Measurements from ENCODE around the gene BRPF3.

The BRPF3 gene

DNA sequence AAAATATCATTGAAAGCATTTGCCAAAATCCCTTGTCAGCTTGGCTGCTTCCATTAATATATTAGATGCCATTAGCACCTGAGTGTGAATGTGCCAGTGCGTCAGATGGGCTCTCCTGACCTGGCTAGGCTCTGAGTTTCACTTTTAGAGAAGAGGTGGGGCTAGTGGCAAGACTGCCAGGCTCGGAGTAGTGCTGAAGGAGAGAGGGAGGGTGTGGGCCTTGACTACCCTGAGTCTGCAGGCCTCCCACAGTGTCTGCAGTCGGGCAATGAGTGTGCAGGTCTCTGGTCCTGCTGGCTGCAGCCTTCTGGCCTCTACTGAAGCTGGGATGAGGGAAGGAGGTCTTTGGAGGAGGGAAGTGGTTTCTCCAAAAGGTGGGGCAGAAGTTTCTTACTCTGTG is 38.8 kb downstream of the BRPF3 start:
- DNase-seq, result peak; percentile 61

DNA sequence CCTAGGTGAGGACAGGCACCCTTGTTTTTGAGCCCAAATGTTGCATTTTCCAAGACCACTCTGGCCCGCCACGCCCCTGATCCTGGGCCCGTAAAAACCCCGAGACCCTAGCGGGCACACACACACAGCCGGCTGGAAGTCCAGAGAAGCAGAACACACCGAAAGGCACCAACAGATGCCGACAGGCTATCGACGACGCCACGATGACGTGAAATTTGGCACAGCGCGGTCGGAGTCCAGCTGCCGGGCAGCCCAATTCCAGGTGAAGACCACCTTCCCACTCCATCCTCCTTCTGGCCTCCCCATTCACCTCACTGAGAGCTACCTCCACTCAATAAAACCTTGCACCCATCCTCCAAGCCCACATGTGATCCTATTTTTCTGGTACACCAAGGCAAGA is 39.3 kb downstream of the BRPF3 start:
- peak; percentile 48 for DNase-seq

DNA sequence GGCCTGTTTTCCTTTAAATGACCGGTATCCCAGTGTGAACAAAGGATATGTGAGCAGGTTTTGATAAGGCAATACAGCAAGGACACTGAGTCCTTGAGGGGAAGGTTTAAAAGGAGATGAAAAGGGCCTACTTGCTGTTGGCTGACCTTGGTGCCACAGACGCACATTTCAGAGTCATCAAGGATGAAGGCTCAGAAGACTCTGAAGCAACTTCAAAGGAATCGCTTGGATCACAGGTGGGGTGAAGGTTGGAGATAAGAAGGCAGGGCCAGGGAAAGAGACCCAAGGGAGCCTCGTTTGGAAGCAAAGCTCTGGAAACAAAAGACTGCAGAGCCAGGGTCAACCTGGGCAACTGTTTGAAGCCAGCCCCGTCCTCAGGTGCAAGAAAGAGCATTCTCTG is 43.2 kb downstream of the BRPF3 start:
- peak; percentile 50 for DNase-seq

DNA sequence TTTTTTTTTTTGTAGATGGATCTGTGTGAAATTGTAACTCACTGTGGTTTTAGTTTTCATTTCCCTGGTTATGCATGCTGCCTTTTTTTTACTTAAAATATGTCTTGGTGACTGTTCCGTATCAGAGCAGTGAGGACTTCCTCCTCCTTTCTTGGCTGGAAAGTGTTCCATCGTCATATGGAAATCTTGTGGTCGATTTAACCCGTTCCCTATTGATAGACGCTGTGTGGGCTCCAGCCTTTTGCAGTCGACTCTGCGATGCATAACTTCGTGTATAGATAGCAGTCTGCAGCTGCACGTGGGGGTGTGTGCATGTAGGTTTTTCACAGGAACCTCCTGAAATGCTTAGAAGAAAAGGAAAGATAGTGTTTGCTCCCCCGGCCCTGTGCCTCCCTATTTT is 45.2 kb downstream of the BRPF3 start:
- peak; percentile 41 for DNase-seq

DNA sequence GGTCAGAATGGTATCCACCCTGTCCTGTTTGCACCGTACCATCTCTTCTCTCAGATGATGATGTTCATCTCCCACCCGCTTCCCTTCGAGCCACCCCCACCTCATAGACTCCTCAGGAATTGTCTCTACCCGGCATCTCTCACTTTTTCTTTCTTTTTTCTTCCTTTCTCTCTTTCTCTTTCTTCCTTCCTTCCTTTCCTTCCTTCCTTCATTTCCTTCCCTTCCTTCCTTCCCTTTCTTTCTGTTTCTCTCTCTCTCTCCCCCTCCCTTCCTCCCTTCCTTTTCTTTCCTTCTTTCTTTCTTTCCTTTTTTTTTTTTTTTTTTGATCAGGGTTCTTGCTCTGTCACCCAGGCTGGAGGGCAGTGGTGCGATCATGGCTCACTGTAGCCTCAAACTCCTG is 45.6 kb downstream of the BRPF3 start:
- no peak for DNase-seq

DNA sequence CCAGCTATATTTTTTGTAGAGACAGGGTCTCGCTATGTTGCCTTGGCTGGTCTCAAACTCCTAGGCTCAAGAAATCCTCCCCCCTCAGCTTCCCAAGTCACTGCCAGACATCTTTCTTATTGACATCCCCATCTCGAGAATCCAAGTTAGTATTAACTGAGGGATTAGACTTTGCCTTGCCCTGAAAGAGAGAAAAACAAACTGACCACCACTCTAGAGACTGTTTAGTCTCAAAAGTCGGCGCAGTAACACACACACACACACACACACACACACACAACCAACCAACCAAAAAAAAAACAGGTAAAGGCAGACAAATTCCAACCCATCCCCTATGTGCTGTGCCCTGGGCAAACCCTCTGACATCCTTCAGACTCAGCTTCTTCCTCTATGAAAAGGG is 46.1 kb downstream of the BRPF3 start:
- DNase-seq, result peak; percentile 43

DNA sequence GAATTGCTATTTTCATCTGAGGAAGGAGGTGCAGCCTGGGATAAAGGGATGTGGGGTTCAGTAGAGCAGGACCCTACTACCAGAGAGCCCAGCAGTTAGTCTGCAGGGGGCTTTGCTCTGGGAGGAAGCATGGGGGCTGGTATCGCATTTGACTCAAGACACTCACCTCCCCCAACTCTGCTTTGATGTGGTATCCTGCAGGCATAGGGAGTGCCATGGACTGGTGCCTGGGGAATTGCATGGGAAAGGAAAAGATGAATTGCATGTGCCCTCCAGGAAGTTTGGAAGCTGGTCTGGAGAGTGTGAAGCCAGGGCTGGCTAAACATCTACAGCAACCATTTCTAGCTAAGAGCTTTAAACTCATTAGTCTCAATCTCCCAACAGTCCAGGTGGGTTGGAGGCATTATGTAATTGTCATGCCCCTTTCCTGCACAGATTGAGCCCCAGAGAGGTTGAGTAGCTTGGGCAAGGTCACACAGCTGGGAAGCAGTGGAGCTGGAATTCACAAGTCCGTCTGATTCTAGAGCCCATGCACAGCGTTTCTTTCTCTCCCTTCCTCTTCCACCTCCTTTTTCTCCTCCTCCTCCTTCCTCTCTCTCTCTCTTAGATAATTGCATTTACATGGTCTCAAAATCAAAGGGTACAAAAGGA is 47.1 kb downstream of the BRPF3 start:
- peak; percentile 62 for DNase-seq

DNA sequence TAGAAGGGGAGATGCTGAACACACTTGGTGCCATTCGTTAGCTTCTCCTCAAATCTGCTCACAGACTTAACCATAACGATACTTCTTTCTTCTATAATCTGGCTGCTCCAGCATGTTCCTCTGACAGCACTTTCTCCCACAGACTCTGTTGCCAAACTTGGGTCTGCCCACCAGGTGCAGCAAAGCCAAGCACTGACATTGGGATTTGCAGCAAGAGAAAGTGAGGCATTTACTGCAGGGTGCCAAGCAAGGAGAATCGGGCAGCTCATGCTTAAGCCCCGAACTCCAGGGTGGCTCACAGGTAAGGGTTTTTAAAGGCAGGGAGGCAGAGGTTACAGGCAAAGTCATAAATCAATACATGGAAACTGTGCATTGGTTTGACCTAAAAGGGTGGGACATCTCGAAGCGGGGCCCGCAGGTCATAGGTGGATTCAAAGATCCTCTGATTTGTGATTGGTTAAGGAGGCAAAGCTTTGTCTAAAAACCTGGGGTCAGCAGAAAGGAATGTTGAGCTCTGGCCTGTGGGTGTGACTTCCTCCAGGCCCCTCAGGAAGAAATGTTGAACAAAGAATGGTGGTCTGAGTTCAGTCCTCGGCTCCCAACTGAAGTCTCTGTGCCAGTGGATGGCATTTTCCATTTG is 48.2 kb downstream of the BRPF3 start:
- peak; percentile 93 for DNase-seq

DNA sequence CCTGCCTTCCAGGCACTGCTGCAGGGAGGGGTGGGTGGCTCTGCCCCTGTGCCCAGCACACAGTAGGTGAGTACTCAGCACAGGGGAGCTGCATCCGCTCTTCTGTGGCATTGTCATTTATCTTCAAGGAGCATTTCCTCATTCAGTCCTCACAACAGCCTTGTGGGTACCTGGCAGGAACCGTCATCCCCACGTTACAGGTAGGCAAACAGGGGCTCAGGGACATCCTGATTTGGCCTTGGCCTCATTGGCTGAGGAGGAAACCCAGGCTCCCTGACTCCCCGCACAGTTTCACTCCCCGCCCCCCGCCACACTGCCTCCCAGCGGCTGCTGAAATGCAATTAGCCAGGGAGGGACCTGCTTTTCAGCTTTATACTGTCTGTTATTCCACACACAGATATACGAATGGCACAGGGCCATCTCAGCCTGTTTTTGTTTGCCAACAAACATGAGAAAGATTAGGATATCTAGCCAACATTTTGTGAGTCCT is 49.1 kb downstream of the BRPF3 start:
- DNase-seq, result peak; percentile 61

DNA sequence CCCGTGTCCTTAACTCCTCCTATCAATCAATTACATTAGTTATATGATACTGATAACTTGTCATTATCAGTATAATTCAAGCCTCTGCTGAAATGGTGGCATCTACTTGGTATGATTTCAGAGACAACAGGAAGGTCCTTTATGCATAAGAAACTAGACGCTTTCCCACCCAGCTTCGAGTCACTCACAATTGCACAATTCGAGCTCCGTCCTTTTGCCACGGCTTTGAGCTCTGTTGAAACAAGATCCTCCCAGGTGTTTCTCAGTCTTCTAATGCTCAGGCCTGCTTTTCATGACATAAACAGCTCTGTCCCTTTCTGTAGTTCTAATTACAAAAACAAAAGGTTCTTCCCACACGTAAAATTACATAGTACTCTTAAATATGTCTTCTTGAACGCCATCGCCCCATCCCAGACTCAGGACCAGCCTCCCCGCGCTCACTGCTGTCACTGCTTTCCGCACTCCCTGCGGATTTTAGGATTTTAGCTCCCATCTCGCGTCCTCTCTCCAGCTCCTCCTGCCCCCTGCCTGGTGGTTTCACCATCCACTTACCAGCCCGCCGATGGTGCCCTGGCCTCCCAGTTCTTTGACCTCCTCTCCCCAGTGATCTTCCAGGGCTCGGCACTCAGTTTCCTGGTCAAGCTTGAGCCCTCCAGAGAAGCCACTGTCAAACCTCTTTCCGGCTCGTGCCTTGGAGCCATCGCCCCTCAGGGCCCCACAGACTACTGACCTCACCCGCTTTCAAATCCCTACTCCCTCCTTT is 50.1 kb downstream of the BRPF3 start:
- peak; percentile 50 for DNase-seq

DNA sequence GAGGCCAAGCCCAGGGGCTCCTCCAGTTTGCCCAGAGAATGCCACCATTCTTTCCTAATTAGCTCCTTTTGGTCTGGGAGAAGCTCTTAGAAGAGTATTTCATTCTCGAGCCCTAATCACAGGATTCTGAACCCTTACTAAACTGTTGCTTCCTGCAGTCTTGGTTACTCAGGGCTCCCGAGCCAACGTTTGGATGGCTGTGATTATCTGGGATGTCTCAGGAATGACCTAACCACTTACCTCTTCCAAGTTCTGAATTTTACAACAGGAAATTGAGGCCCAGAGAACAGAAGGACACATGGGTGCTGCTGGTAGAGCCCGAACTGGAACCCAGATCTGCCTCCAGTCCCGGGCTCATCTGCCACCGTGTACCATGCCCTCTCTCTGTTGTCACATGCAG is 51.1 kb downstream of the BRPF3 start:
- no peak for DNase-seq

DNA sequence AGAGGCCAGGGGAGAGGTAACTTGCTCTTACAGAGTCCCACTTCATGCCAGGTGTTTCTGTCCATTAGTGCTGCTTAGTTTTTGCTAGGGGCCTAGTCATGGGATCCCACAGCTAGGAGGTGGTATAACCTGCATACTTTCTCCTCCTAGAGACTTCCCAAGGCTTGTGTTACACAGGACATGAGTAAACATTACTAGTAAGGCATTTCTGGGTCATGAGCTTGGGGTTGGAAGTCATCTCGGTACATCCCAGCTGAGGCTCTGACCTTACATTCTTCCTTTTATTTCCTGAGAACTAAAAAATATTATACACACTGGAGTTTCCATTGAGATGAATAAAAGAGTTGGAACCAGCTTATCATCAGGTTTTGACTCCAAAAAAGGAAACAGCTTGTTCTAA is 52.4 kb downstream of the BRPF3 start:
- no peak for DNase-seq

DNA sequence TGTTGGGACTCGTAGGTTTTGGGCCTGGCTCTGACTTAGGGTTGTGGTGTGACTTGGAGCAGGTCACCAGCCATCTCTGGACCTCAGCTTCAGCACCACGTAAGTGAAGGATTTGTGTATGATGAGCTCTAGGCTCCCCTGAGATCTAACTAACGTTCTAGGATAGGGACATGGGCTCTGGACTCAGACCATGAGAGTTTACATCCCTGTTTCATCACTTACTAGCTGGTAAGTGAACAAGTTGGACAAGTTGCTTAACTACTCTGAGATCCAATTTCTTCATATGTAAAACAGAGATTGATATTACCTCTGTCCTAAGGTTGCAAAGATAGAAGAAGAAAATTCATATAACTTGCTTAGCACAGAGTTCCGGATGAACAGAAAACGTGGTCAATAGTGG is 53.0 kb downstream of the BRPF3 start:
- DNase-seq, result no peak

DNA sequence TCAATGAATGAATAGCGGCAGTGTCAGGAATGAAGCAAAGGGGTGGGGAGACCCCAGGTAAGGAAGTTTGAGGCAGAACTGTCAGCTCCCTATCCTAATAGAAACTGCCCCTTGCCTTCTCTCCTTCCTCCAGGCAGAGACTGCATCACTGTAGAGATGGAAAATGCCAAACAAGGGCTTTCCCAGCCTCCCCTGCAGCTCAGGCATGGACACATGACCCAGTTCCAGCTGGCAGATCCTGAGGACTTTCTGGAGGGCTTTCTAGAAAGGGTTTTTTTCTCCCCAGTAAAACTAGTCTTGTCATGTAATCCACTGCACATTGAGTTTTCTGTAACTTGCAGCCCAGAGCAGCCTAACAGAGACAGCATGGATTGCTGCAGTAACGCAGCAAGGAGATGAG is 55.5 kb downstream of the BRPF3 start:
- no peak for DNase-seq

DNA sequence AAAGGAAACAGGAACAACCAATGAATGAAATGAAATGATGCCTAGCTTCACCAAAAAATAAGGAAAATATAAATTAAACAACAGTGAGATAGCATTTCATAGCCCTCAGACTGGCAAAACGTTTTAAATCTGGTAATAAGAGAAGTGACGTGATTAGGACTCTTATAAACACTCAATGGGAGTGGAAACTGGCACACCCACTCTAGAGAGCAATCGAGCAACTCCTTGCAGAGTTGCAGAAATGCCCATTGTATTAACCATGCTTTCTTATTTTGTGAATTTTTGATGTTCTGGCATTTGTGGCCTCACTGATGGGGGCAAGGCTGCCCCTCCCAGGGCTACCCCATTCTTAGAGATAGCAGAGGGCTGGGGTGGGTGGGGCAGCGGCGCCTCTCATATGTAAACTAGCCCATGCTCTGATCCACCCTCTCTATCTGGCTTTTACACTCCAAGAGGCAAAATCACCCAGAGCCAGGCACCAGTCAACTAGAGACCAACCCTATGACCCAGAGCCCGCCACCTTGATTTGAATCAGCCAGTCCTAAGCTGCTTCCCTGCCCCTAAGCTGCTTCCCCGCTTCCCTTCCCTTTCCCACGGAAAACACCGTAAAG is 67.0 kb downstream of the BRPF3 start:
- DNase-seq, result no peak

DNA sequence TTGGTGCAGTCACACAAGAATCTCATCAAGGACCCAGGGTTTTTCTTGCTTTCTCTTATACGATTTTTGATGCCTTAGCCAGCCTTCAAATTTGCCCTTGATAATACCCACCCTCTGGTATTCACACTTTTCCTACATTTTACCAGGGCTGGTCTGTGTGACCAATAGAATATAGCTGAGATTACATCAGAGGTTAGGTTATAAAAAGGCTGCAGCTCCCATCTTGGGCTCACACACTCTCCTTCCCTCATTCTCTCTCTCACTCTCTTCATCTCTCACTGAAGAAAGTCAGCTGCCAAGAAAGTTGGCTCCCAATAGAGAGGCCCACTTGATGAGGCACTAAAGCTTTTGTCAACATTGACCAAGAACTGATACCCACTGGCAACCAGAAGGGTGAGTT is 69.2 kb downstream of the BRPF3 start:
- no peak for DNase-seq

DNA sequence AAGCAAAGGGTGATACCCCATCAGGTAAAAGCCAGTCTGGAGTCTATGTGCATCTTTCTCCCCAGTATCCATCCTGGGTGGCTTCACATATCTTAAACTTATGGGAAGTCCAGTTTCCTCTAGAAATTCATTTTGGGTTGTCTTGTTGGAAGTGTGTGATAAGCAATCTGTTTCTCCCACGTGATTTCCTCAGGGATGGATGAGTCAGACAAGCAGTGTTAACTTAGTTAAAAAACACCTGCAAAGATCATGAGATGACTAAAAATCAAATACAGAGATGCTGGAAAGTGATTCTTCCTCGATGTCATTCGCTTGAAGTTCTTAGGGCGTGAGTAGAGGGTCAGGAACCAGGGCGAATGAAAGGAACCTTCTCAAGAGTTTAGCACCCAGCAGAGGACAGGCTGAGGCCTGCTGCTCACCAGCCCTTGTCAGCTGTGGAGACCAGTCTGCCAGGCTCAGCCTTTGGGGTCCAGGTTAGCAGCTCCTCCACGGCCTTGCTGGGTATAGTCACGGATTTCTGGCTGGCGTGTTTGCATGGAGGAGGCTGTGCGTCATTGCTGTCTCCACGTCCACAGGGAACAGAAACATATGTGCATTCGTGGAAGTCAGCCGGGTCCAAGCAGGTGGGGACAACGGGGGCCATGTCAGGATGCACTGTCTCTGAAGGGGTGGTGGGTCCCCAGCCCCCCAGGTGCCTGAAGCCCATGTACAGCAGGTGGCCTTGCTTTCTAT is 70.5 kb downstream of the BRPF3 start:
- no peak for DNase-seq

DNA sequence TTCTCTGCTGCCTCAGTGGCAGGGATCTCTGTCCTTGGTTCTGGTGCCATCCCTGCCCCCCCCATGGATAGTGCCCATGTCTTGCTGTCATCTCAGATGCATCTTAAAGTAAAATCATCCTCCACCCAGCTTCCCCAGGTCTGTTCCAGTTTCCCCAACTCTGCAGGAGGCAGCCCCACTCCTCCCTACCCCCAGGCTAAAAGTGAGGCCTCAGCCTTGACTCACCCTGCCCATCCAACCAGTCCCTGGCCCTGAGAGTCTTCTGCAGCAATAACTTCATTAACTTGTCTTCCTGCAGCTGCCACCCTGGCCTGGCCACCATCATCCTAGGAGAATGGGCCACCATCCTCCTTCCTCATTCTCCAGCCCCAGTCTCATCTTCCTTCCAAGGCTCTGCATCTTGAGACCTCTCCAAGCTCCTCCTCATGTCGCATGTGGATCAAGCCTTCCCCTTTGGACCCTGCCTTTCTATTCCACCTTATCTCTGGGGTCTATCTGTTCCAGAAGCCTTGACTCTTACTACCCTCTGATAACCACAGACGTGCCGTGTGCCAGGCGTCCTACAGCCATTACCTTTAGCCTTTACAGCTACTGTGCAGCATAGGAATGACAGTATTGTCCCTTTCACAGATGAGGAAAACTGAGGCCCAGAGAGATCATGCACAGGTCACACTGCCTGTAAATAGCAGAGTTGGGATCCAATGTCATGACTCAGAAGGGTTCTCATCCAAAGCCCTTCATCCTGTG is 71.4 kb downstream of the BRPF3 start:
- no peak for DNase-seq

DNA sequence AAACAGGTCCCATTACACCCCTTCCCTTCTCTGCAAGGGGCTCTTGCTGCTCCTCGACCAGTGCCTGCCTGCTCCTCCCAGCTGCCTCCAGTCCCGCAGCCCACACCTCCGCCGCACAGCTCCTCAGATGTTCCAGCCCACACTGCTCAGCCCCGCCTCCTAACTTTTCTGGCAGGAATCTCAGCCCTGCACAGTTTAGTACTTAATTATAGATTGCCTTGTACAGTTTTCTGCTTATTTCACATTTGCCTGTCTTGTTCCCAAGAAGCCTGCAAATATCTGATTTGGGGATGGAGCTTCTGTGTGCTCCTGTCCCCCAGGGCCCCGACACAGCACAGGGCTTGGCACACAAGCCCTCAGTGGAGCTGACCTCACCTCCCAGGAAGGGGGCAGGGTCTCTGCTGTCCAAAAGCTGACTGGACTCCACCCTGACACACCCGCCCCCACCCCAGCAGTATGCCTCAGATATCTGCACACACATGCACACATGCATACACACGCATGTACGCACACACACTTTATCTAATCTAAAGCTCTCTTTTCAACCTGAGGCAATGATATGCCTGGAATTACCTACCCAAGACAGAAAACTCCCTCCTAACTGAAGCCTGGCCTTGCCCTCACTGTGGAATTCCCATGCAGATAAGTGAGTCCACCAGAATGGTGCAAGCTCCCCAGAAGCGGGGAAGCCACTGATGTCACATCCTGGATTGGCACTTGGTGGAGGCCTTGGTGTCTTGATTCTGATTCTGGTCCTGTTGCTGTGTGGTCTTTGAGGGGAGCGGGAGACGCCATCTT is 72.1 kb downstream of the BRPF3 start:
- no peak for DNase-seq

DNA sequence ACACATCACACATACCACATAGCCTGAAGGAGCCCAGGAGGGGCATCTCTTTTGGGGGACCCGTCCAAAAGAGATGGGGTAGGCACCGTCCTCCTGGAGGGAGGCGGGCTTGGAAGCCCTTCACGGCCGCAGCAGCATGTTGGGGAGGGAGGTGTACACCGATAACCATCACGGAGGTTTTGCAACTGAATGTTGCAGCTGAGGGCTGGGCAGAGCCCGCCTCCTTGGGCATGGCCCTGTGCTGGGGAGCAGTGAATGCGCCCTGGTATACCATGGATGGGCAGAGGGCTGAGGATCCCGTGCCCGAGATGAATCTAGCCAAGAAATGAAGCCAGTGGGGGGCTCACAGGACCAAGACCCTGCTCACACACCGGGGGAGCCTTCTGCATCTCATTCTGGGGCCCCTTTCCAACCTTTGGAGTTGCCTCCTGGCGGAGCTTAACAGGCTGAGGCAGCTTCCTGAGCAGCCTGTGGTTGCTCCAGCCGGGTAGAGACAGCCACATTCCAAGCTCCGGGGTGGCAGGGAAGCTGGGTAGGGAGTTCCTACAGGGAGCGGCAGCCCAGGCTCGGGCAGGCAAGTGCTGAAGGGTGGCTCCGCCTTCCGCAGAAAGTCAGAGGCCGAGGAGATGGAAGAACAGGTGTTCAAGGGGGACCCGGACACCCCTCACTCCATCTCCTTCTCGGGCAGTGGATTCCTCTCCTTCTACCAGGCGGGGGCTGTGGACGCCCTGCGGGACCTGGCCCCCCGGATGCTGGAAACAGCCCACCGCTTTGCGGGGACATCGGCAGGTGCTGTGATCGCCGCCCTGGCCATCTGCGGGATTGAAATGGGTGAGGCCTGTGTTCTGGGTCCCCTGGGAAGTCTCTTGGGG is 73.5 kb downstream of the BRPF3 start, which contains the start of gene PNPLA1:
PNPLA1 (plus strand) TSS at position 227 of the 872 bp plus-strand sequence; CDS start at position 627, 400 bp downstream.
- no peak for DNase-seq

All from islet precursor cell (in vitro differentiated cells).